ENCODE data around the gene ADAMTS17.

The ADAMTS17 gene

DNA sequence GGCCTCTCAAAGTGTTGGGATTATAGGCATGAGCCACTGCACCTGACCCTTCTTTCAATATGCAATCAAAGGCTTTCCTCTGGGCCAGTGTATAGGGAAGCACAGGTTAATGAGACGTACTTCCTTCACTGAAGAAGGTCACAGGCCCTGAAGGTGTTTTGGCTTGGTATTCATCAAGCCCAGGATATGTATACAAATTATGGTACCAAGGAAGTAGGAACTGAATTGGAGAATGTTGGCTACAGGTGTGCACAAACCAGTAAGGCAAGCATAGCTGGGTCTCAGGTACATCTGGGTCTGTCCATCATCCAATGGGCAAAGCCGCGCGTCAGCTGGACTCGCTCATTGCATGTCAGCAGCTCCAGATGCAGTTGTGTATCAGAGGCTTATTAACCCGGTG, 237.9 kb downstream of the ADAMTS17 start:
- no CpG with 5 or more reads among the region's 6 CpGs for WGBS (ENCODE audit: extremely low coverage, insufficient coverage, insufficient read length)
- no peak overlapping the region for H4K12ac ChIP-seq (ENCODE audit: low read depth, low read length)

DNA sequence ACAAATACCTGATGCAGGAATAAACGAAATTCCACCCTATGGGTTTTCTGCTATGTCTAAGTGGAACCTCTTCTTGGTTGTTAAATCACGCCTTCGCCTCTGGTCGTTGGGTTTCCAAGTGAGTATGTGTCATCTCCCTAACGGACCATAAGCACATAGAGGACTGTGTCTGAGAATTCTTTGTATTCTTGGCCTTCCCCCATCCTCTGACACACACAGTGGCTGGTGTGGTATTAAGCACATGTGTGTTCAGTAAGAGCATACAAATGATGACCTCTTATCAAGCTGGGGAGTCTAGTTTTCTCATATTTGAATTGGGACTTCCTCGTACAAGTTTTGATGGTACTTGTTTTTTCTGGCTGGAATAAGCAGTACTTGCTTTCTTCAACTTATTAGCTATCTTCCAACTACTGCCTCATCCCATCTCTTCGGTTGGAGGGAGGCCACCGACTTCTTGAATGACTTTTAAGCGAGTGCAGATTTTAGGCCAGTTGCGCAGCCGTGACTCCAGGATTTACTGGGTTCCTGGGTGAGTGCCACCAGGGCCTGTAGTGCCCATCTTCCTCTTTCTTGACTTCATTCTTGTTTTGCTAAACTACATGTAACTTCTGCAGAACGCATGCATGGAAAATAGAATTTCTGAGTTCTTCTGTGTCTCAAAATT, 240.2 kb downstream of the ADAMTS17 start:
- Histone ChIP-seq H3K27me3 (ENCODE audit: insufficient read depth, low read length) (no peaks in the 10 kb centered on the region), H4K8ac (ENCODE audit: low read depth, low read length) (no peak overlapping the region), H3K18ac (ENCODE audit: low read length) (no peak overlapping the region), H2AK5ac (ENCODE audit: low read length) (no peak overlapping the region), H3K23ac (ENCODE audit: low read length) (no peak overlapping the region), H3K36me3 (ENCODE audit: control insufficient read depth in 1 of 2, insufficient read depth in 2 of 2, low read length in 2 of 2) (no peaks in the 10 kb centered on the region), H2AFZ (ENCODE audit: insufficient read depth, low read length, poor library complexity) (no peak overlapping the region), H3K27ac (ENCODE audit: low read depth, low read length) (no peak overlapping the region), H2BK12ac (ENCODE audit: low read length) (no peak overlapping the region), H3K4me3 (ENCODE audit: low read depth, low read length) (no peak overlapping the region), H2BK5ac (ENCODE audit: low read depth, low read length, poor library complexity) (no peak overlapping the region), H3K9ac (ENCODE audit: low read length) (no peak overlapping the region), H2BK120ac (ENCODE audit: insufficient read depth, low read length, poor library complexity) (no peak overlapping the region), H3K4me2 (ENCODE audit: low read length) (no peak overlapping the region), H3K79me1 (ENCODE audit: low read length) (no peaks in the 10 kb centered on the region), H3K4me1 (ENCODE audit: control insufficient read depth in 1 of 2, insufficient read depth in 2 of 2, low read length in 2 of 2) (no peaks in the 10 kb centered on the region), H4K12ac (ENCODE audit: low read depth, low read length) (no peak overlapping the region), H3K79me2 (ENCODE audit: control insufficient read depth, insufficient read depth, low read length, poor library complexity) (no peaks in the 10 kb centered on the region), H3K9me3 (ENCODE audit: insufficient read depth, low read depth, low read length) (peaks cover 9% of the 10 kb centered on the region), H4K91ac (ENCODE audit: low read depth, low read length) (no peak overlapping the region), H3K4ac (ENCODE audit: low read depth, low read length) (no peak overlapping the region), H3K14ac (ENCODE audit: low read length) (no peak overlapping the region)
- no CpG with 5 or more reads among the region's 12 CpGs for WGBS (ENCODE audit: extremely low coverage, insufficient coverage, insufficient read length)
- no peak for DNase-seq

More for the DNA sequence above, 237.9 kb downstream of the ADAMTS17 start:
- Histone ChIP-seq H3K79me2 (ENCODE audit: control insufficient read depth, insufficient read depth, low read length, poor library complexity) (no peaks in the 10 kb centered on the region), H3K4me2 (ENCODE audit: low read length) (no peak overlapping the region), H3K27me3 (ENCODE audit: insufficient read depth, low read length) (no peaks in the 10 kb centered on the region), H2BK120ac (ENCODE audit: insufficient read depth, low read length, poor library complexity) (no peak overlapping the region), H2AK5ac (ENCODE audit: low read length) (no peak overlapping the region), H2AFZ (ENCODE audit: insufficient read depth, low read length, poor library complexity) (no peak overlapping the region), H3K14ac (ENCODE audit: low read length) (no peak overlapping the region), H3K9me3 (ENCODE audit: insufficient read depth, low read depth, low read length) (peaks cover 9% of the 10 kb centered on the region), H2BK5ac (ENCODE audit: low read depth, low read length, poor library complexity) (no peak overlapping the region), H3K4ac (ENCODE audit: low read depth, low read length) (no peak overlapping the region), H3K4me3 (ENCODE audit: low read depth, low read length) (no peak overlapping the region), H2BK12ac (ENCODE audit: low read length) (no peak overlapping the region), H4K8ac (ENCODE audit: low read depth, low read length) (no peak overlapping the region), H4K91ac (ENCODE audit: low read depth, low read length) (no peak overlapping the region), H3K4me1 (ENCODE audit: control insufficient read depth in 1 of 2, insufficient read depth in 2 of 2, low read length in 2 of 2) (no peaks in the 10 kb centered on the region), H3K36me3 (ENCODE audit: control insufficient read depth in 1 of 2, insufficient read depth in 2 of 2, low read length in 2 of 2) (no peaks in the 10 kb centered on the region), H3K79me1 (ENCODE audit: low read length) (no peaks in the 10 kb centered on the region), H3K23ac (ENCODE audit: low read length) (no peak overlapping the region), H3K9ac (ENCODE audit: low read length) (no peak overlapping the region), H3K27ac (ENCODE audit: low read depth, low read length) (no peak overlapping the region), H3K18ac (ENCODE audit: low read length) (no peak overlapping the region)
- DNase-seq = no peak

DNA sequence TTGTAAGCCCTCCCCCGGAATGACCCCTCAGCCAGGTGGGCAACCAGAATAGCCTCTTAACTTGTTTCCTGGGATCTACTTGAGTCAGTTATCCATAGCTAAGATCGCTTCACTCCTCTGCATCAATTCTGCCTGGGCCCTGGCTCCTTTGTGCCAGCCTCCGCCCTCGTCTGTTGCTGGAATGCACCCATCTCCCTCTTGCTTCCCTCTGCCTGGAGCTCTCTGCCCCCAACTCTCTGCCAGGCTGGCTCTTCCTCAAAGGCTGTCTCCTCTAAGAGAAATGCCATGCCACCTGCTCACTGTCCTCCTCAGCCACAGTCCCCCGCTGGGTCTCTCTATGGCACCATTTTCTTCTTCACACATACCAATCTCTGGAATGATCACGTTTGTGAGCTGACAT, 240.8 kb downstream of the ADAMTS17 start:
- WGBS (ENCODE audit: extremely low coverage, insufficient coverage, insufficient read length) = no CpG with 5 or more reads among the region's 6 CpGs

DNA sequence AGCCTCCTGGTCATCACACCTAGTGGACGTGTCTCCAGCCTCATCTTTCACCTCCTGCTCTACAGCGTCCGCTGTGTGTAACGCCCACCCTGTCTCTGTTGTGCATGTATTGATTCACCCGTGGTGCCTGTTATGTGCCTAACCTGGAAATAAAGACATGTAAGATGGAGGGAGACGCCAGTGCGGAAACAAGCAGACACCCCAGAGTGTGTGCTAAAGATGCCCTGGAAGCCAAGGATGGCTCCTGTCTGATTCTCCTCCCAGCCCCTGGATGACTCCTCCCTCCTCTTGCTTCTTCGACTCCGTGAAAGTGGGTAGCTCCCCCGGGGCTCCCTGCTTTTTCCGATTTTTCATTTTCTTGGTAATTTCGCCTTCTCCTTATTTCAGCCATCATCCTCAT, 241.8 kb downstream of the ADAMTS17 start:
- H4K91ac ChIP-seq (ENCODE audit: low read depth, low read length) = no peak overlapping the region
- H2BK12ac ChIP-seq (ENCODE audit: low read length) = no peak overlapping the region
- H3K4me1 ChIP-seq (ENCODE audit: control insufficient read depth in 1 of 2, insufficient read depth in 2 of 2, low read length in 2 of 2) = no peaks in the 10 kb centered on the region
- DNase-seq = no peak
- H3K4me2 ChIP-seq (ENCODE audit: low read length) = no peak overlapping the region
- no peak overlapping the region for H4K8ac ChIP-seq (ENCODE audit: low read depth, low read length)
- no peak overlapping the region for H3K9ac ChIP-seq (ENCODE audit: low read length)
- H3K79me1 ChIP-seq (ENCODE audit: low read length) = no peaks in the 10 kb centered on the region
- no peak overlapping the region for H4K12ac ChIP-seq (ENCODE audit: low read depth, low read length)
- no peaks in the 10 kb centered on the region for H3K36me3 ChIP-seq (ENCODE audit: control insufficient read depth in 1 of 2, insufficient read depth in 2 of 2, low read length in 2 of 2)
- WGBS (ENCODE audit: extremely low coverage, insufficient coverage, insufficient read length) = no CpG with 5 or more reads among the region's 12 CpGs
- H3K23ac ChIP-seq (ENCODE audit: low read length) = no peak overlapping the region
- no peak overlapping the region for H3K27ac ChIP-seq (ENCODE audit: low read depth, low read length)
- H2BK120ac ChIP-seq (ENCODE audit: insufficient read depth, low read length, poor library complexity) = no peak overlapping the region
- H3K9me3 ChIP-seq (ENCODE audit: insufficient read depth, low read depth, low read length) = peaks cover 6% of the 10 kb centered on the region
- no peak overlapping the region for H3K18ac ChIP-seq (ENCODE audit: low read length)
- H2BK5ac ChIP-seq (ENCODE audit: low read depth, low read length, poor library complexity) = no peak overlapping the region
- H3K4ac ChIP-seq (ENCODE audit: low read depth, low read length) = no peak overlapping the region
- no peak overlapping the region for H2AK5ac ChIP-seq (ENCODE audit: low read length)
- H3K4me3 ChIP-seq (ENCODE audit: low read depth, low read length) = peak overlapping the region; percentile 34
- no peak overlapping the region for H3K14ac ChIP-seq (ENCODE audit: low read length)
- no peaks in the 10 kb centered on the region for H3K79me2 ChIP-seq (ENCODE audit: control insufficient read depth, insufficient read depth, low read length, poor library complexity)
- no peak overlapping the region for H2AFZ ChIP-seq (ENCODE audit: insufficient read depth, low read length, poor library complexity)
- H3K27me3 ChIP-seq (ENCODE audit: insufficient read depth, low read length) = no peaks in the 10 kb centered on the region

More for the DNA sequence above, 240.8 kb downstream of the ADAMTS17 start:
- Histone ChIP-seq H3K27ac (ENCODE audit: low read depth, low read length) (no peak overlapping the region), H3K4me3 (ENCODE audit: low read depth, low read length) (no peak overlapping the region), H3K14ac (ENCODE audit: low read length) (no peak overlapping the region), H3K9ac (ENCODE audit: low read length) (no peak overlapping the region), H2AFZ (ENCODE audit: insufficient read depth, low read length, poor library complexity) (no peak overlapping the region), H3K4ac (ENCODE audit: low read depth, low read length) (no peak overlapping the region), H3K18ac (ENCODE audit: low read length) (no peak overlapping the region), H3K9me3 (ENCODE audit: insufficient read depth, low read depth, low read length) (peaks cover 9% of the 10 kb centered on the region), H3K36me3 (ENCODE audit: control insufficient read depth in 1 of 2, insufficient read depth in 2 of 2, low read length in 2 of 2) (no peaks in the 10 kb centered on the region), H3K27me3 (ENCODE audit: insufficient read depth, low read length) (no peaks in the 10 kb centered on the region), H2BK5ac (ENCODE audit: low read depth, low read length, poor library complexity) (no peak overlapping the region), H2AK5ac (ENCODE audit: low read length) (no peak overlapping the region), H2BK12ac (ENCODE audit: low read length) (no peak overlapping the region), H3K4me1 (ENCODE audit: control insufficient read depth in 1 of 2, insufficient read depth in 2 of 2, low read length in 2 of 2) (no peaks in the 10 kb centered on the region), H3K79me2 (ENCODE audit: control insufficient read depth, insufficient read depth, low read length, poor library complexity) (no peaks in the 10 kb centered on the region), H4K91ac (ENCODE audit: low read depth, low read length) (no peak overlapping the region), H3K4me2 (ENCODE audit: low read length) (no peak overlapping the region), H4K12ac (ENCODE audit: low read depth, low read length) (no peak overlapping the region), H3K79me1 (ENCODE audit: low read length) (no peaks in the 10 kb centered on the region), H4K8ac (ENCODE audit: low read depth, low read length) (no peak overlapping the region), H3K23ac (ENCODE audit: low read length) (no peak overlapping the region), H2BK120ac (ENCODE audit: insufficient read depth, low read length, poor library complexity) (no peak overlapping the region)
- DNase-seq = no peak
